Measurements from ENCODE around the gene ATF1. TPM values are rescaled to one million over a fixed set of nuclear protein-coding genes. Genes with fewer than 3 reads are reported as not detected.

ATF1 gene
- total RNA-seq, 1 donor from 2014 or later = 7.1 TPM

GRCh38 chr12:50728841-50729240 is 35.1 kb upstream of the ATF1 start:
- no peak for DNase-seq
- no peaks in the 10 kb centered on the region for H3K4me1 Mint-ChIP-seq (ENCODE audit: low read depth, unreplicated experiment)
- TF ChIP-seq CTCF (IDR thresholded peaks at IDR 0.05; ENCODE audit: partially characterized antibody, unreplicated experiment) = no peak
- no peaks in the 10 kb centered on the region for H3K27me3 Mint-ChIP-seq (ENCODE audit: unreplicated experiment)
- H3K4me3 Mint-ChIP-seq (ENCODE audit: unreplicated experiment) = no peak overlapping the region
- peaks cover 4% of the 10 kb centered on the region for H3K36me3 Mint-ChIP-seq (ENCODE audit: unreplicated experiment)
- peaks cover 1% of the 10 kb centered on the region for H3K9me3 Mint-ChIP-seq (ENCODE audit: unreplicated experiment)
- no peak overlapping the region for H3K27ac Mint-ChIP-seq (ENCODE audit: unreplicated experiment)

GRCh38 chr12:50732591-50732990 is 31.3 kb upstream of the ATF1 start:
- Mint-ChIP-seq H3K27ac (ENCODE audit: unreplicated experiment) (no peak overlapping the region), H3K36me3 (ENCODE audit: unreplicated experiment) (peaks cover 4% of the 10 kb centered on the region), H3K9me3 (ENCODE audit: unreplicated experiment) (peaks cover 1% of the 10 kb centered on the region), H3K27me3 (ENCODE audit: unreplicated experiment) (no peaks in the 10 kb centered on the region), H3K4me1 (ENCODE audit: low read depth, unreplicated experiment) (no peaks in the 10 kb centered on the region), H3K4me3 (ENCODE audit: unreplicated experiment) (no peak overlapping the region)
- no peak for TF ChIP-seq CTCF (IDR thresholded peaks at IDR 0.05; ENCODE audit: partially characterized antibody, unreplicated experiment)
- DNase-seq = no peak

GRCh38 chr12:50733706-50734105 is 30.2 kb upstream of the ATF1 start:
- Mint-ChIP-seq H3K36me3 (ENCODE audit: unreplicated experiment) (peaks cover 2% of the 10 kb centered on the region), H3K27me3 (ENCODE audit: unreplicated experiment) (no peaks in the 10 kb centered on the region), H3K4me1 (ENCODE audit: low read depth, unreplicated experiment) (no peaks in the 10 kb centered on the region), H3K4me3 (ENCODE audit: unreplicated experiment) (no peak overlapping the region), H3K27ac (ENCODE audit: unreplicated experiment) (no peak overlapping the region), H3K9me3 (ENCODE audit: unreplicated experiment) (peaks cover 1% of the 10 kb centered on the region)
- TF ChIP-seq CTCF (IDR thresholded peaks at IDR 0.05; ENCODE audit: partially characterized antibody, unreplicated experiment) = no peak
- no peak for DNase-seq

- Mint-ChIP-seq H3K36me3 (ENCODE audit: unreplicated experiment) (no peaks in the 10 kb centered on the region), H3K4me3 (ENCODE audit: unreplicated experiment) (no peak overlapping the region), H3K27me3 (ENCODE audit: unreplicated experiment) (no peaks in the 10 kb centered on the region), H3K4me1 (ENCODE audit: low read depth, unreplicated experiment) (no peaks in the 10 kb centered on the region), H3K9me3 (ENCODE audit: unreplicated experiment) (peaks cover 1% of the 10 kb centered on the region), H3K27ac (ENCODE audit: unreplicated experiment) (no peak overlapping the region)
- DNase-seq = peak; percentile 37
- peak; percentile 64 for TF ChIP-seq CTCF (IDR thresholded peaks at IDR 0.05; ENCODE audit: partially characterized antibody, unreplicated experiment)
Measured at GRCh38 chr12:50734409-50735263, 29.3 kb upstream of the ATF1 start.

GRCh38 chr12:50739611-50740010 is 24.3 kb upstream of the ATF1 start:
- no peak for DNase-seq
- Mint-ChIP-seq H3K4me1 (ENCODE audit: low read depth, unreplicated experiment) (peaks cover 7% of the 10 kb centered on the region), H3K27me3 (ENCODE audit: unreplicated experiment) (peaks cover 4% of the 10 kb centered on the region), H3K36me3 (ENCODE audit: unreplicated experiment) (peaks cover 13% of the 10 kb centered on the region), H3K4me3 (ENCODE audit: unreplicated experiment) (no peak overlapping the region), H3K27ac (ENCODE audit: unreplicated experiment) (no peak overlapping the region), H3K9me3 (ENCODE audit: unreplicated experiment) (peaks cover 4% of the 10 kb centered on the region)
- TF ChIP-seq CTCF (IDR thresholded peaks at IDR 0.05; ENCODE audit: partially characterized antibody, unreplicated experiment) = no peak
